ENCODE data around the gene ZNF207.
"Not testable (repeated sequence)": the region's sequence is repeated elsewhere in the genome, so short reads cannot be mapped to it uniquely, and the experiment has no call there.

ZNF207 gene

GRCh38 chr17:32320080-32320479 is 29.9 kb upstream of the ZNF207 start:
- DNase-seq (ENCODE audit: low spot score in 2 of 2); H3K27me3 ChIP-seq (ENCODE audit: low read depth); H3K4me3 ChIP-seq; H3K9me3 ChIP-seq; in situ Hi-C loops (cut with MboI; ENCODE audit: low sequenced_read_pairs); H3K36me3 ChIP-seq (replicated peaks); H3K4me1 ChIP-seq: not testable (repeated sequence)

DNA sequence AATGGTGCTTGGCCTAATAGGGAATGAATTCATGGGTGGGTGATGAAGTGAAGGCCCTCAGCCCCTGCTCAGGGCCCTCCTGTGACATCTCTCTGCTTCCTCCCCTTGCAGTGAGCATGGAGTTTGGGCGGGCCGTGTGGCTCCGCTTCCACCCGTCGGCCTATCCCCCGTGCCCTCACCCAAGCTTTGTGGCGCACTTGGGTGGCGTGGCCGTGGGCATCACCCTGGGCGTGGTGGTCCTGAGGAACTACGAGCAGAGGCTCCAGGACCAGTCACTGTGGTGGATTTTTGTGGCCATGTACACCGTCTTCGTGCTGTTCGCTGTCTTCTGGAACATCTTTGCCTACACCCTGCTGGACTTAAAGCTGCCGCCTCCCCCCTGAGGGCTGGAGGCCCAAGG is 29.1 kb upstream of the ZNF207 start:
- Histone ChIP-seq H3K4me3 (no peak overlapping the region), H3K27me3 (ENCODE audit: low read depth) (peaks cover 2% of the 10 kb centered on the region; the same call in 1 of the 2 replicates), H3K9me3 (no peaks in the 10 kb centered on the region), H3K4me1 (no peaks in the 10 kb centered on the region), H3K36me3 (replicated peaks) (no peaks in the 10 kb centered on the region)
- DNase-seq (ENCODE audit: low spot score in 2 of 2): no peak
- in situ Hi-C loops (cut with MboI; ENCODE audit: low sequenced_read_pairs): no loop called here

DNA sequence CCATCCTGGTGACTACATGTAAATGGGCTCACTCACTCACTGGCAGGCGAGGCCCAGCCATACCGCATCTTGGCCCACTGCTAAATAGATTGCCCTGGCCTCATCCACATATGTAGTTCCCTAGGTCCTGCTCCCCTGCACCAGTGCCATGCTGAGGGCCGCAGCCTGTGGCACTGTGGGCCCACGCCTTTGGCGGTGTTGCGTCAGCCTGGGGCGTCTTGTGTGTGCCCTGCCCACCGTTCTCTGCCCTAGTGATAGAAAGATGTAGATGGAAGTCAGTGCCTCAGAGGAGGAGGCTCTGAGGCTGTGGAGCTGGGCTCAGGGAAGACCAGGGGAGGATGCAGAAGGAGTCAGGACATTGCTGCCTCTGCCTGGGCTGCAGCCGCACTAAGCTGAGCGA is 26.9 kb upstream of the ZNF207 start:
- no peaks in the 10 kb centered on the region for H3K27me3 ChIP-seq (ENCODE audit: low read depth)
- H3K9me3 ChIP-seq: no peaks in the 10 kb centered on the region
- no peak for DNase-seq (ENCODE audit: low spot score in 2 of 2)
- in situ Hi-C loops (cut with MboI; ENCODE audit: low sequenced_read_pairs): no loop called here
- no peaks in the 10 kb centered on the region for H3K4me1 ChIP-seq
- no peaks in the 10 kb centered on the region for H3K36me3 ChIP-seq (replicated peaks)
- H3K4me3 ChIP-seq: no peak overlapping the region

GRCh38 chr17:32323811-32324491 is 26.0 kb upstream of the ZNF207 start:
- Histone ChIP-seq H3K36me3 (replicated peaks) (no peaks in the 10 kb centered on the region), H3K4me3 (no peak overlapping the region), H3K27me3 (ENCODE audit: low read depth) (no peaks in the 10 kb centered on the region), H3K4me1 (no peaks in the 10 kb centered on the region), H3K9me3 (no peaks in the 10 kb centered on the region)
- in situ Hi-C loops (cut with MboI; ENCODE audit: low sequenced_read_pairs): no loop called here
- DNase-seq (ENCODE audit: low spot score in 2 of 2): no peak

- H3K27me3 ChIP-seq (ENCODE audit: low read depth): no peaks in the 10 kb centered on the region
- H3K4me3 ChIP-seq: no peak overlapping the region
- in situ Hi-C loops (cut with MboI; ENCODE audit: low sequenced_read_pairs): no loop called here
- no peak for DNase-seq (ENCODE audit: low spot score in 2 of 2)
- no peaks in the 10 kb centered on the region for H3K4me1 ChIP-seq
- H3K9me3 ChIP-seq: no peaks in the 10 kb centered on the region
- peaks cover 6% of the 10 kb centered on the region for H3K36me3 ChIP-seq (replicated peaks)
Observed at GRCh38 chr17:32327911-32328310, 22.0 kb upstream of the ZNF207 start.

GRCh38 chr17:32330147-32330546 is 19.8 kb upstream of the ZNF207 start:
- peaks cover 25% of the 10 kb centered on the region for H3K36me3 ChIP-seq (replicated peaks)
- H3K9me3 ChIP-seq: no peaks in the 10 kb centered on the region
- DNase-seq (ENCODE audit: low spot score in 2 of 2): no peak
- in situ Hi-C loops (cut with MboI; ENCODE audit: low sequenced_read_pairs): no loop called here
- H3K4me1 ChIP-seq: no peaks in the 10 kb centered on the region
- H3K27me3 ChIP-seq (ENCODE audit: low read depth): no peaks in the 10 kb centered on the region
- no peak overlapping the region for H3K4me3 ChIP-seq

DNA sequence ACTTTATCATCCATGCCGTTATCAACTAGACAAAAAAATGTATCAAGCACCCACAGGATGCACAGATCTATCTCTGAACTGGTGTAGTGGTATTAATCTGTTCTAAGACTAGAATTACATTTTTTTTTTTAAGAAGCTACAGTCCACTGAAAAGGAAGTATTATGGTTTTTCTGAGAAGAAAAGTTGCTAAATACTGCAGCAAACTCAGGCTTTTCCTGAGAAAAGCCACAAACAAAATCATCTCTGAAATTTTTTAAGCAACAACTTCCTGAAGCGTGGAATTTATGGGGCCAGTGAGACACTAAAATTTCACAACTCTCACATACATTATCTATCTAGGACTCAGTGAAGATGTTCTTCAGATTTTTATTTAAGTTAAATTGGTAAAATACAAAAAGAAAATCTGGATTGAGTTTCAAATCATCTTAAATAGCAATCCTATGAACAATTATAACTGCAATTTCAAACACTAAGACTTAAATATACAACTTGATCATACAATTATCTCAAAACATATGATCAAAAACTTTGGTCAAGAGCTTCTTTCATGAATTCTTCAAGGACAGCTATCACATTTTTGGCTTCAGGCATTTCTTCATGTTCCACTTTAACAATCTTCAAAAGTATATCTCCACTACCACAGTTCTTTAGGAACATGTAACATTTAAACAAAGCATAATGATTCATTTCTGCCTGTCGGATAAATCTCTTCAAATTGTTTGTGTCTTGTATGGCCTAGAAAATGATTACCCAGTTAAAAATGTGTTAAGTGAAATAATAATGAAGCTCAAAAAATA is 18.5 kb upstream of the ZNF207 start:
- Histone ChIP-seq H3K4me3 (no peak overlapping the region), H3K9me3 (no peaks in the 10 kb centered on the region), H3K36me3 (replicated peaks) (peaks cover 34% of the 10 kb centered on the region), H3K4me1 (no peaks in the 10 kb centered on the region), H3K27me3 (ENCODE audit: low read depth) (no peaks in the 10 kb centered on the region)
- in situ Hi-C loops (cut with MboI; ENCODE audit: low sequenced_read_pairs): no loop called here
- DNase-seq (ENCODE audit: low spot score in 2 of 2): no peak

- Histone ChIP-seq H3K4me1 (no peaks in the 10 kb centered on the region), H3K36me3 (replicated peaks) (peaks cover 43% of the 10 kb centered on the region), H3K27me3 (ENCODE audit: low read depth) (no peaks in the 10 kb centered on the region), H3K9me3 (no peaks in the 10 kb centered on the region), H3K4me3 (no peak overlapping the region)
- in situ Hi-C loops (cut with MboI; ENCODE audit: low sequenced_read_pairs): no loop called here
- no peak for DNase-seq (ENCODE audit: low spot score in 2 of 2)
Observed at GRCh38 chr17:32333187-32333586, 16.8 kb upstream of the ZNF207 start.

GRCh38 chr17:32335046-32335445 is 14.9 kb upstream of the ZNF207 start:
- DNase-seq (ENCODE audit: low spot score in 2 of 2): no peak
- Histone ChIP-seq H3K9me3 (no peaks in the 10 kb centered on the region), H3K4me3 (no peak overlapping the region), H3K27me3 (ENCODE audit: low read depth) (no peaks in the 10 kb centered on the region), H3K36me3 (replicated peaks) (peaks cover 49% of the 10 kb centered on the region), H3K4me1 (no peaks in the 10 kb centered on the region)
- in situ Hi-C loops (cut with MboI; ENCODE audit: low sequenced_read_pairs): no loop called here

DNA sequence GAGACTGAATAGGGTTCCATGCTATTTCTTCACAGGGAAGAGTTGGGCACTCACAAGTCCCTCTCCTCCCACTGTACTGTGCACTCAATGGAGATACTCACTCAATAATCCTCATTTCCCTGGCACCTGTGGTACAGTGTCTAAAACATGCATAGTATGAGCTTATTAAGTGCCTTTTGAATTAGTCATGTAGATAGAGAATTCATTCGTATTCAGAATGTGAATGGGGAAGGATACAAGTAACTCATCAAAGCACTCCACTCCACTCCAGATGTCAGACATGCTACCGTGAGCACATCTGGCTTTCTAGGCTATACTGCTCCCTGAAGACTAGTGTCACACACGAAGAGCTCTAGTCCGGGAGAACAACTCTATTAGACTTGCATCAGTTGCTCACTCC is 14.3 kb upstream of the ZNF207 start:
- in situ Hi-C loops (cut with MboI; ENCODE audit: low sequenced_read_pairs): no loop called here
- no peak overlapping the region for H3K4me3 ChIP-seq

GRCh38 chr17:32341141-32341856 is 8.7 kb upstream of the ZNF207 start:
- H3K4me1 ChIP-seq: peaks cover 5% of the 10 kb centered on the region; the same call in 1 of the 2 replicates
- peaks cover 16% of the 10 kb centered on the region for H3K36me3 ChIP-seq (replicated peaks)
- H3K9me3 ChIP-seq: no peaks in the 10 kb centered on the region
- peak in 1 of 2 experiments; percentile 21 for DNase-seq (ENCODE audit: low spot score in 2 of 2)
- no peaks in the 10 kb centered on the region for H3K27me3 ChIP-seq (ENCODE audit: low read depth)
- peak overlapping the region; percentile 59 for H3K4me3 ChIP-seq
- in situ Hi-C loops (cut with MboI; ENCODE audit: low sequenced_read_pairs): no loop called here

More for the DNA sequence above, 14.3 kb upstream of the ZNF207 start:
- no peak for DNase-seq (ENCODE audit: low spot score in 2 of 2)
- Histone ChIP-seq H3K27me3 (ENCODE audit: low read depth) (no peaks in the 10 kb centered on the region), H3K36me3 (replicated peaks) (peaks cover 49% of the 10 kb centered on the region), H3K9me3 (no peaks in the 10 kb centered on the region), H3K4me1 (no peaks in the 10 kb centered on the region)

DNA sequence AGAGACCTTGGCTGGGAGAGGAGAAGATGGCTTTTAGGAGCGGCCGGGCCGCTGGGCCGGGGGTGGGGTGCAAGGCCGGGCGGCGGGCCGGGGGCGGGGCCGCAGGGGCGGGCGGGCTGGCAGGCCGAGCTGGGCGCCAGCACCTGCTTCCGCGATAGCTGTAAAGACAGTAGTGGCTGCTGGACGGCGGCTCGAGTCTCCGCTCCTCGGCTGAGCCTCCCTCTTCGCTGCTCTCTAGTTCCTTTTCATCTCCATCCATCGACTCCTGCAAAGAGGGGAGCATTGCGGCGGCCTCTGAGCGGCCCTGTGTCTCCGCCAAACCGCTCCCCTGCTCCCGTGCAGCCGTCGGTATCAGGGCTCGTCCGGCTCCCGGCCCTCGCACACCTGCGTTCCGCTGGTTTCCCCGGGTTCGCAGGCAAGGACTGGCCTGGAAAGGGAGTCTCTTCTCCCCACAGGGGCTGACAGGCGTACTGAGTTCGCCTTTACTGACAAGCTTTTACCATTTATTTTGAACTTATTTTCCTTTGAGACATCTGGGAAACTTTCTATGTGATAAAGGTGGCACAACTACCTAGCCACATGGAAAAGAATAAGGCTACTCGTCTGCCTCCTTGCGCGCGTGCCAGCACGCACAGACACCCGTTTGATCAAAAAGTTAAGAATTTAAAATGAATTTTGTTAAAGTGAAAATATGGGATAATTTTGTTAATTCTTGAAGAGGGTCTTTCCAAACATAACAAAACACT is 7.9 kb upstream of the ZNF207 start, which contains the start of gene C17orf75:
C17orf75 (minus strand) TSS at position 317 of the 746 bp plus-strand sequence; CDS start at position 283, 34 bp downstream.
- Histone ChIP-seq H3K4me3 (peak within 1 kb of the TSS; percentile 59), H3K9me3 (no peaks in the 10 kb centered on the region), H3K36me3 (replicated peaks) (peaks cover 11% of the 10 kb centered on the region), H3K4me1 (peaks cover 5% of the 10 kb centered on the region; the same call in 1 of the 2 replicates), H3K27me3 (ENCODE audit: low read depth) (no peaks in the 10 kb centered on the region)
- peak; percentile 68 to 87 for DNase-seq (ENCODE audit: low spot score in 2 of 2)
- in situ Hi-C loops (cut with MboI; ENCODE audit: low sequenced_read_pairs): no loop called here

GRCh38 chr17:32342603-32343325 is 7.2 kb upstream of the ZNF207 start:
- in situ Hi-C loops (cut with MboI; ENCODE audit: low sequenced_read_pairs): no loop called here
- peaks cover 10% of the 10 kb centered on the region for H3K36me3 ChIP-seq (replicated peaks)
- H3K27me3 ChIP-seq (ENCODE audit: low read depth): no peaks in the 10 kb centered on the region
- H3K4me1 ChIP-seq: peaks cover 5% of the 10 kb centered on the region; the same call in 1 of the 2 replicates
- peak overlapping the region; percentile 59 for H3K4me3 ChIP-seq
- H3K9me3 ChIP-seq: no peaks in the 10 kb centered on the region
- no peak for DNase-seq (ENCODE audit: low spot score in 2 of 2)
